ENCODE measurements around the gene TUFT1. TPM values are rescaled to one million over a fixed set of nuclear protein-coding genes. Genes with fewer than 3 reads are reported as not detected.

The TUFT1 gene
- polyA plus RNA-seq, 3 donors, result 1.5 to 1.7 (median 1.6) TPM

DNA sequence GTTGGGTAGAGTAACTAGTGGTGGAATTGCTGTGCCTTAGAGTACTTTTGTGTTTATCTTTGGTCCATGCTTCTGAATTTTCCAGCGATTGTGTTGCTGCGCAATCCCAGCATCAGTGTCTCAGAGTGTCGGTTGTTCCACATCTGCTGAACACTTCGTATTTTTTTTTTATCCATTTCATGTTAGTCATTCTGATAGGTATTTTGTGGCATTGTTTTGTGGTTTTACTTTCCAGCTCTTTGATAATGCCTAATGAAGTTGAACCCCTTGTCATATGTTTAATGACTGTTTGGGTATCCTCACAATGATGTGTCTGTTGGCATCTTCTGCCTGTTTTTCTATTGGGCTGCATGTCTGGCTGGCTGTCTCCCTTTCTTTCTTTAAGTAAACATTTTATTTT lies 13.6 kb downstream of the TUFT1 start:
- peaks cover 0 to 2% of the 10 kb centered on the region in 2 donors for H3K4me1 ChIP-seq (ENCODE audit: control insufficient read depth in 1 of 2, insufficient read depth in 2 of 2, low read length in 2 of 2)
- Mint-ChIP-seq H3K9me3 (no peaks in the 10 kb centered on the region), H3K4me1 (peaks cover 6% of the 10 kb centered on the region), H3K27me3 (ENCODE audit: low read depth in 3 of 3) (peaks cover 2 to 4% (median 4%) of the 10 kb centered on the region in 3 donors), H3K36me3 (no peaks in the 10 kb centered on the region), H3K27ac (no peak overlapping the region), H3K4me3 (no peak overlapping the region)
- no peak overlapping the region for H2AFZ ChIP-seq (ENCODE audit: insufficient read depth, low read depth, low read length, poor library complexity, severe bottlenecking)
- no peak overlapping the region for H3K4me3 ChIP-seq (replicated peaks in 1 of 3; ENCODE audit: low read depth in 2 of 3, low read length in 3 of 3)
- no peaks in the 10 kb centered on the region for H3K9me3 ChIP-seq (replicated peaks in 1 of 2; ENCODE audit: control insufficient read depth in 1 of 2, insufficient read depth in 1 of 2, low read length in 2 of 2)
- H3K4me2 ChIP-seq (replicated peaks; ENCODE audit: extremely low read depth, low read length, poor library complexity, severe bottlenecking), result no peak overlapping the region
- H3K27ac ChIP-seq (ENCODE audit: low read depth in 1 of 2, low read length in 2 of 2), result no peak overlapping the region
- intact Hi-C loops (cut with micrococcal nuclease), result no loop called here
- no peaks in the 10 kb centered on the region for H3K27me3 ChIP-seq (ENCODE audit: control insufficient read depth in 2 of 2, insufficient read depth in 2 of 2, low read length in 2 of 2)
- no peak overlapping the region for H3K9ac ChIP-seq (ENCODE audit: insufficient read depth, low read length, poor library complexity, severe bottlenecking)
- no peaks in the 10 kb centered on the region for H4K20me1 ChIP-seq (ENCODE audit: insufficient read depth, low read length)
- WGBS (ENCODE audit: insufficient coverage), result no CpG with 5 or more reads among the region's 4 CpGs
- TF ChIP-seq, protein P1, sequence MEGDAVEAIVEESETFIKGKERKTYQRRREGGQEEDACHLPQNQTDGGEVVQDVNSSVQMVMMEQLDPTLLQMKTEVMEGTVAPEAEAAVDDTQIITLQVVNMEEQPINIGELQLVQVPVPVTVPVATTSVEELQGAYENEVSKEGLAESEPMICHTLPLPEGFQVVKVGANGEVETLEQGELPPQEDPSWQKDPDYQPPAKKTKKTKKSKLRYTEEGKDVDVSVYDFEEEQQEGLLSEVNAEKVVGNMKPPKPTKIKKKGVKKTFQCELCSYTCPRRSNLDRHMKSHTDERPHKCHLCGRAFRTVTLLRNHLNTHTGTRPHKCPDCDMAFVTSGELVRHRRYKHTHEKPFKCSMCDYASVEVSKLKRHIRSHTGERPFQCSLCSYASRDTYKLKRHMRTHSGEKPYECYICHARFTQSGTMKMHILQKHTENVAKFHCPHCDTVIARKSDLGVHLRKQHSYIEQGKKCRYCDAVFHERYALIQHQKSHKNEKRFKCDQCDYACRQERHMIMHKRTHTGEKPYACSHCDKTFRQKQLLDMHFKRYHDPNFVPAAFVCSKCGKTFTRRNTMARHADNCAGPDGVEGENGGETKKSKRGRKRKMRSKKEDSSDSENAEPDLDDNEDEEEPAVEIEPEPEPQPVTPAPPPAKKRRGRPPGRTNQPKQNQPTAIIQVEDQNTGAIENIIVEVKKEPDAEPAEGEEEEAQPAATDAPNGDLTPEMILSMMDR (IDR thresholded peaks at IDR 0.05), result no peak
- no peaks in the 10 kb centered on the region for H3K36me3 ChIP-seq (replicated peaks in 1 of 2; ENCODE audit: control insufficient read depth in 1 of 2, insufficient read depth in 2 of 2, low read length in 2 of 2)
- no peaks in the 10 kb centered on the region for H3K79me2 ChIP-seq (ENCODE audit: insufficient read depth, low read length)
- DNase-seq, result no peak

- no CpG with 5 or more reads among the region's 2 CpGs for WGBS (ENCODE audit: insufficient coverage)
- Histone ChIP-seq H3K36me3 (replicated peaks in 1 of 2; ENCODE audit: control insufficient read depth in 1 of 2, insufficient read depth in 2 of 2, low read length in 2 of 2) (no peaks in the 10 kb centered on the region), H3K27me3 (ENCODE audit: control insufficient read depth in 2 of 2, insufficient read depth in 2 of 2, low read length in 2 of 2) (no peaks in the 10 kb centered on the region), H3K4me3 (replicated peaks in 1 of 3; ENCODE audit: low read depth in 2 of 3, low read length in 3 of 3) (no peak overlapping the region), H3K4me1 (ENCODE audit: control insufficient read depth in 1 of 2, insufficient read depth in 2 of 2, low read length in 2 of 2) (peaks cover 8 to 10% of the 10 kb centered on the region in 2 donors), H2AFZ (ENCODE audit: insufficient read depth, low read depth, low read length, poor library complexity, severe bottlenecking) (no peak overlapping the region), H3K79me2 (ENCODE audit: insufficient read depth, low read length) (no peaks in the 10 kb centered on the region), H4K20me1 (ENCODE audit: insufficient read depth, low read length) (no peaks in the 10 kb centered on the region), H3K9me3 (replicated peaks in 1 of 2; ENCODE audit: control insufficient read depth in 1 of 2, insufficient read depth in 1 of 2, low read length in 2 of 2) (no peaks in the 10 kb centered on the region), H3K4me2 (replicated peaks; ENCODE audit: extremely low read depth, low read length, poor library complexity, severe bottlenecking) (no peak overlapping the region), H3K9ac (ENCODE audit: insufficient read depth, low read length, poor library complexity, severe bottlenecking) (no peak overlapping the region), H3K27ac (ENCODE audit: low read depth in 1 of 2, low read length in 2 of 2) (no peak overlapping the region)
- no peak for DNase-seq
- Mint-ChIP-seq H3K4me3 (no peak overlapping the region), H3K27ac (peak overlapping the region in 1 of 7 donors; percentile 35), H3K4me1 (peaks cover 13% of the 10 kb centered on the region), H3K9me3 (no peaks in the 10 kb centered on the region), H3K27me3 (ENCODE audit: low read depth in 3 of 3) (peaks cover 2 to 5% (median 4%) of the 10 kb centered on the region in 3 donors), H3K36me3 (no peaks in the 10 kb centered on the region)
- intact Hi-C loops (cut with micrococcal nuclease), result no loop called here
- TF ChIP-seq, protein P1 (IDR thresholded peaks at IDR 0.05), result no peak
Observed at GRCh38 chr1:151556052-151556451, 15.9 kb downstream of the TUFT1 start.

Measured in CD14-positive monocyte (primary cell).